Panc1 (cell line): ENCODE results near the gene AKIRIN2. TPM values are rescaled to one million over a fixed set of nuclear protein-coding genes. Genes with fewer than 3 reads are reported as not detected.

Experiments used
- ATAC-seq: fragments of 200-7000 bp; cut with Tn5 transposase; 2 replicates; pipeline ENCODE4 v1.9.1; 2020; ENCODE audit warnings: mild to moderate bottlenecking, moderate library complexity
- BruUV-seq: library from RNA; stranded (reverse); fragments of 400-500 nt; replicated peaks from 2 replicates; lab custom pipeline; 2021; lab: Mats Ljungman, UMichigan
- CTCF ChIA-PET: fragments of 300-600 bp; sonication (Branson Sonifier 250); formaldehyde crosslinking; loops from one replicate; lab custom pipeline; 2022; ENCODE audit warnings: antibody characterized with exemption; lab: Charles Lee
- POLR2A ChIA-PET: fragments of 300-600 bp; sonication (Branson Sonifier 250); formaldehyde crosslinking; loops from one replicate; lab custom pipeline; 2022; ENCODE audit warnings: antibody characterized with exemption; lab: Charles Lee
- DNase-seq: peaks from one replicate; pipeline ENCODE4 v3.0.0-alpha.2; 2010; ENCODE audit warnings: low read depth, low spot score
- H3K27ac ChIP-seq: 2 replicates; pipeline ENCODE4 v1.5.1; 2011; ENCODE audit warnings: mild to moderate bottlenecking, low read length, inconsistent platforms
- H3K27me3 ChIP-seq: fragments of 200-500 bp; sonication (Bioruptor generic); 2 replicates; pipeline ENCODE4 v1.6.0; 2014; ENCODE audit warnings: low read length, inconsistent platforms; ENCODE audit not compliant: control insufficient read depth, insufficient read depth
- H3K36me3 ChIP-seq: fragments of 200-500 bp; sonication (Bioruptor generic); 2 replicates; pipeline ENCODE4 v1.5.1; 2014; ENCODE audit warnings: inconsistent platforms, mild to moderate bottlenecking, low read length, moderate library complexity; ENCODE audit not compliant: control insufficient read depth, insufficient read depth
- H3K4me1 ChIP-seq: 2 replicates; pipeline ENCODE4 v1.5.1; 2011; ENCODE audit warnings: inconsistent platforms, mild to moderate bottlenecking, low read length, moderate library complexity; ENCODE audit not compliant: control insufficient read depth, insufficient read depth
- H3K4me3 ChIP-seq, 2 experiments: 2 replicates each; pipeline ENCODE4 v1.5.1; 2011 to 2012; ENCODE audit warnings: low read depth in 2 of 2, low read length in 2 of 2, mild to moderate bottlenecking in 2 of 2, inconsistent platforms in 1 of 2, moderate library complexity in 1 of 2
- H3K9me3 ChIP-seq: fragments of 200-500 bp; sonication (Bioruptor generic); 2 replicates; pipeline ENCODE4 v1.5.1; 2014; ENCODE audit warnings: low read depth, mild to moderate bottlenecking, inconsistent platforms, low read length, moderate library complexity; ENCODE audit not compliant: control insufficient read depth, insufficient read depth
- POLR2AphosphoS5 ChIP-seq: IDR thresholded peaks from 2 replicates; pipeline ENCODE4 v1.6.1; 2012; ENCODE audit warnings: mild to moderate bottlenecking, low read depth, low read length, moderate library complexity
- SIN3A ChIP-seq: IDR thresholded peaks from 2 replicates; pipeline ENCODE4 v1.6.1; 2012; ENCODE audit warnings: low read depth, mild to moderate bottlenecking, low read length, moderate library complexity, borderline replicate concordance; ENCODE audit not compliant: insufficient read depth
- TCF7L2 ChIP-seq: IDR thresholded peaks from 2 replicates; pipeline ENCODE4 v1.6.1; 2011; ENCODE audit warnings: mild to moderate bottlenecking, low read depth, low read length, inconsistent platforms
- in situ Hi-C: cut with HindIII; loops from 2 replicates; pipeline ENCODE4 v1.10.0; 2016; ENCODE audit warnings: low sequenced_read_pairs, low pct_unique_long_range_greater_than_20kb
- intact Hi-C: fragments of 100-400 bp; cut with micrococcal nuclease; formaldehyde crosslinking; loops from one replicate; pipeline ENCODE4 v1.10.0; 2022; ENCODE audit not compliant: unreplicated experiment
- total RNA-seq: library from RNA; stranded (reverse); gene quantifications from one replicate; pipeline ENCODE4 v1.2.1, GENCODE V29; 2021; ENCODE audit not compliant: unreplicated experiment
- TF ChIP-seq, protein P1 (sequence below): fragments of 450-650 bp; IDR thresholded peaks from 2 replicates; pipeline ENCODE4 v1.5.1; 2017; ENCODE audit warnings: mild to moderate bottlenecking
- TF ChIP-seq, protein P2 (sequence below), 2 experiments: IDR thresholded peaks; 2 replicates each; pipeline ENCODE4 v1.6.1; 2011 to 2012; ENCODE audit warnings: low read depth in 2 of 2, control low read depth in 1 of 2, low read length in 1 of 2, mild to moderate bottlenecking in 1 of 2, moderate library complexity in 1 of 2; ENCODE audit not compliant: insufficient read depth in 1 of 2

AKIRIN2 gene
- total RNA-seq, 1 experiment from 2014 or later = 47.6 TPM

DNA sequence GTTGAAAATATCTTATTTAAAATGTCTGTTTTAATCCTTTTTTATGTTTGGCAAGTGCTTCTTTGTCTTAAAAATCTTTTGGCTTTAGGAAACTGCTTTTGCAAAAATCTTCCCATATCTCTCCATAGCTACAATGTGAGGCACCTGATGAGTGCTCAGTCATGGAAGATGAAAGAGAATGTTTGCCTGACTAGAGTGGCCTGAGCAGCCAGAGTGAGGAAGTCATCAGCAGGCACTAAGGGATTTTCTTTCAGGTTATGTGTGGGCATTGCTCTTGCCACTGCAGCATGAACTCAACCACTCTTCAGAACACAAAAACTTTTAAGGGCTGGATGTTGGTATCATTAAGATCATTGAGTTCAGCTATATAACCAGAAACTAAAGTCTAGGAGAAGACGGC, 47.9 kb downstream of the AKIRIN2 start:
- no peak for DNase-seq
- no peak overlapping the region for H3K4me3 ChIP-seq
- H3K4me1 ChIP-seq = no peaks in the 10 kb centered on the region
- ChIA-PET CTCF (no interaction called here), POLR2A (no interaction called here)
- no peak for ATAC-seq
- H3K27ac ChIP-seq = no peak overlapping the region
- BruUV-seq = no TSS peak
- TF ChIP-seq, protein P1, sequence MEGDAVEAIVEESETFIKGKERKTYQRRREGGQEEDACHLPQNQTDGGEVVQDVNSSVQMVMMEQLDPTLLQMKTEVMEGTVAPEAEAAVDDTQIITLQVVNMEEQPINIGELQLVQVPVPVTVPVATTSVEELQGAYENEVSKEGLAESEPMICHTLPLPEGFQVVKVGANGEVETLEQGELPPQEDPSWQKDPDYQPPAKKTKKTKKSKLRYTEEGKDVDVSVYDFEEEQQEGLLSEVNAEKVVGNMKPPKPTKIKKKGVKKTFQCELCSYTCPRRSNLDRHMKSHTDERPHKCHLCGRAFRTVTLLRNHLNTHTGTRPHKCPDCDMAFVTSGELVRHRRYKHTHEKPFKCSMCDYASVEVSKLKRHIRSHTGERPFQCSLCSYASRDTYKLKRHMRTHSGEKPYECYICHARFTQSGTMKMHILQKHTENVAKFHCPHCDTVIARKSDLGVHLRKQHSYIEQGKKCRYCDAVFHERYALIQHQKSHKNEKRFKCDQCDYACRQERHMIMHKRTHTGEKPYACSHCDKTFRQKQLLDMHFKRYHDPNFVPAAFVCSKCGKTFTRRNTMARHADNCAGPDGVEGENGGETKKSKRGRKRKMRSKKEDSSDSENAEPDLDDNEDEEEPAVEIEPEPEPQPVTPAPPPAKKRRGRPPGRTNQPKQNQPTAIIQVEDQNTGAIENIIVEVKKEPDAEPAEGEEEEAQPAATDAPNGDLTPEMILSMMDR = no peak
- TF ChIP-seq TCF7L2 (no peak), SIN3A (no peak), POLR2AphosphoS5 (no peak)
- TF ChIP-seq, protein P2, sequence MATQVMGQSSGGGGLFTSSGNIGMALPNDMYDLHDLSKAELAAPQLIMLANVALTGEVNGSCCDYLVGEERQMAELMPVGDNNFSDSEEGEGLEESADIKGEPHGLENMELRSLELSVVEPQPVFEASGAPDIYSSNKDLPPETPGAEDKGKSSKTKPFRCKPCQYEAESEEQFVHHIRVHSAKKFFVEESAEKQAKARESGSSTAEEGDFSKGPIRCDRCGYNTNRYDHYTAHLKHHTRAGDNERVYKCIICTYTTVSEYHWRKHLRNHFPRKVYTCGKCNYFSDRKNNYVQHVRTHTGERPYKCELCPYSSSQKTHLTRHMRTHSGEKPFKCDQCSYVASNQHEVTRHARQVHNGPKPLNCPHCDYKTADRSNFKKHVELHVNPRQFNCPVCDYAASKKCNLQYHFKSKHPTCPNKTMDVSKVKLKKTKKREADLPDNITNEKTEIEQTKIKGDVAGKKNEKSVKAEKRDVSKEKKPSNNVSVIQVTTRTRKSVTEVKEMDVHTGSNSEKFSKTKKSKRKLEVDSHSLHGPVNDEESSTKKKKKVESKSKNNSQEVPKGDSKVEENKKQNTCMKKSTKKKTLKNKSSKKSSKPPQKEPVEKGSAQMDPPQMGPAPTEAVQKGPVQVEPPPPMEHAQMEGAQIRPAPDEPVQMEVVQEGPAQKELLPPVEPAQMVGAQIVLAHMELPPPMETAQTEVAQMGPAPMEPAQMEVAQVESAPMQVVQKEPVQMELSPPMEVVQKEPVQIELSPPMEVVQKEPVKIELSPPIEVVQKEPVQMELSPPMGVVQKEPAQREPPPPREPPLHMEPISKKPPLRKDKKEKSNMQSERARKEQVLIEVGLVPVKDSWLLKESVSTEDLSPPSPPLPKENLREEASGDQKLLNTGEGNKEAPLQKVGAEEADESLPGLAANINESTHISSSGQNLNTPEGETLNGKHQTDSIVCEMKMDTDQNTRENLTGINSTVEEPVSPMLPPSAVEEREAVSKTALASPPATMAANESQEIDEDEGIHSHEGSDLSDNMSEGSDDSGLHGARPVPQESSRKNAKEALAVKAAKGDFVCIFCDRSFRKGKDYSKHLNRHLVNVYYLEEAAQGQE (IDR thresholded peaks at IDR 0.05; ENCODE audit: insufficient read depth in 1 of 2, low read depth in 2 of 2, low read length in 1 of 2) = no peak
- H3K27me3 ChIP-seq = no peaks in the 10 kb centered on the region
- no peaks in the 10 kb centered on the region for H3K9me3 ChIP-seq
- in situ Hi-C loops = no loop called here
- H3K36me3 ChIP-seq = peaks cover 15% of the 10 kb centered on the region
- intact Hi-C loops = no loop called here

GRCh38 chr6:87653074-87653962, 48.7 kb downstream of the AKIRIN2 start:
- Histone ChIP-seq H3K4me3 (no peak overlapping the region), H3K9me3 (no peaks in the 10 kb centered on the region), H3K36me3 (peaks cover 17% of the 10 kb centered on the region), H3K27me3 (no peaks in the 10 kb centered on the region), H3K4me1 (no peaks in the 10 kb centered on the region), H3K27ac (no peak overlapping the region)
- CTCF ChIA-PET = no interaction called here
- POLR2A ChIA-PET = no interaction called here
- BruUV-seq = no TSS peak
- in situ Hi-C loops = no loop called here
- TF ChIP-seq, protein P2 (IDR thresholded peaks at IDR 0.05; ENCODE audit: insufficient read depth in 1 of 2, low read depth in 2 of 2, low read length in 1 of 2) = no peak
- TF ChIP-seq POLR2AphosphoS5 = no peak
- no peak for TF ChIP-seq SIN3A
- TF ChIP-seq, protein P1 = no peak
- TF ChIP-seq TCF7L2 = no peak
- intact Hi-C loops = no loop called here
- DNase-seq (no peak), ATAC-seq (no peak)
